Neural progenitor cell (in vitro differentiated cells): ENCODE data around the gene ZNF385C.

Experiments
- CTCF ChIP-seq: fragments of 200-600 bp; sonication (generic); IDR thresholded peaks from 2 replicates; pipeline ENCODE4 v1.5.1; 2017; ENCODE audit warnings: antibody characterized with exemption, mild to moderate bottlenecking
- EZH2 ChIP-seq: fragments of 200-600 bp; sonication (generic); IDR thresholded peaks from 2 replicates; pipeline ENCODE4 v1.6.1; 2017; ENCODE audit warnings: antibody characterized with exemption, mild to moderate bottlenecking, moderate library complexity
- EZH2phosphoT487 ChIP-seq: fragments of 200-600 bp; sonication (generic); IDR thresholded peaks from 2 replicates; pipeline ENCODE4 v1.6.1; 2017; ENCODE audit warnings: antibody characterized with exemption

GRCh38 chr17:42127414-42127813, 29.1 kb upstream of the ZNF385C start:
- no peak for TF ChIP-seq CTCF
- TF ChIP-seq EZH2phosphoT487 = no peak
- TF ChIP-seq EZH2 = no peak
